Stimulated activated CD8-positive, alpha-beta memory T cell treated with anti-CD3 and anti-CD28 coated beads, Interleukin-2, amount 100 ng/mL, for 48 hours (primary cell): ENCODE data around the gene TMEM59L.
"Not testable (repeated sequence)": the region's sequence is repeated elsewhere in the genome, so short reads cannot be mapped to it uniquely, and the experiment has no call there.

ENCODE experiments used
- DNase-seq, 2 donors: peaks; one replicate each; pipeline ENCODE4 v3.0.0-alpha.2; 2020; ENCODE audit warnings: low read depth in 2 of 2

TMEM59L gene

DNA sequence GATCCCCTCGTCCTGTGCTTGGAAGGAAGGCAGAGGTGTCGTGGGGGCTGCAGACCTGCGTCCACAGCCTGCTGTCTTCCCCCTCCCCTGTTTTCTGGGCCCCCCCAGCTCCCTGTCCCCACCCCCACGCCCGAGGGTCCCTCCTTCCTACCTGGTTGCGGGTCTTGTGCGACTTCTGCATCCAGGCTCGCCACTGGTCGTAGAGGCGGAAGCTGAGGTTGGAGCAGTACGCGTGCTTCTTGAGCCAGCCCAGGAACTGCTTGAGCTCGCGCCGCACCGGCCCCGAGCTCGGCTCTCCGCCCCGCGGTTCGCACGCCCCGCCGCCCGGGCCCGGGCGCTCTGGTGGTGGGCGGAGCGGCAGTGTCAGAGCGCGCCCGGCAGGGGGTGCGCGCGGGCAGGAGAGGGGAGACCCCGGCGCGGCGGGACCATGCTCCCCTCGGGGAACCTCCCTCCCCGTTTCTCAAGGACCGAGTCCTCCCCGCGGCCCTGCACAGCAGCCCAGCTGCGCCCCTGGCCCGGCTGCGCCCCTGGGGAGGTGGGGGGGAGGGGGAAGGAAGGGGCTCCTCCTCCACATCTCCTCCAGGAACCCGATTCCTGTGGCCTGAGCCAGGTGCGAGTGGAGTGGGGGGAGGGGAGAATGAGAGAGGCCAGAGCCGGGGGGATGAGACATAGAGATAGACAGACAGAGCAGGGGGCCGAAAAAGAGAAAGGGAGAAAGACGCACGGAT, 18.4 kb upstream of the TMEM59L start:
- peak; percentile 60 to 66 for DNase-seq

DNA sequence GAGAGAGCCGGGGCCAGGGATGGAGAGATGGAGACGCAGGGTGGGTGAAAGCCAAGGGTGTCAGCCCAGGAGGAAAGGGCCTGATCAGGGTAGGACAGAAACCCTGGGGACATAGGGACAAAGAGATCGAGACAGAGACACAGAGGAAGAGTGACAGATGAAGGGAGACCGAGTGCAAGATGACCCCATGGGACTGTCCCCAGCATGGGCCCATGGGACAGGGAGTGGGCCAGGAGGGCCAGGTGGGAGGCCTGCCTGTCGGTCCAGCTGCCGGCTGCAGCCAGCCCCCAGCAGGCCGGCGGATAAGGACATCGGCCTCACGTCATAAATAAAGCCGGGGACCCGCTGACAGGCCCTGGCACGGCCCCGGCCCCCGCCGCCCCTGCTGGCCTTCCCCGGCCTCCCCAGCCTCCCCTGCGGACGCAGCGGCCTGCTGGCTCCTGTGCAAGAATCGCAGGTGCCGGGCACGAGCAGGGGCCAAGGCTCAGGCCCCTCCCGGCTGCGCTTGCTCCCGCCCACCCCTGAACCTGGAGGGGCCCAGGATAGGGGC, 17.8 kb upstream of the TMEM59L start:
- DNase-seq, result no peak

DNA sequence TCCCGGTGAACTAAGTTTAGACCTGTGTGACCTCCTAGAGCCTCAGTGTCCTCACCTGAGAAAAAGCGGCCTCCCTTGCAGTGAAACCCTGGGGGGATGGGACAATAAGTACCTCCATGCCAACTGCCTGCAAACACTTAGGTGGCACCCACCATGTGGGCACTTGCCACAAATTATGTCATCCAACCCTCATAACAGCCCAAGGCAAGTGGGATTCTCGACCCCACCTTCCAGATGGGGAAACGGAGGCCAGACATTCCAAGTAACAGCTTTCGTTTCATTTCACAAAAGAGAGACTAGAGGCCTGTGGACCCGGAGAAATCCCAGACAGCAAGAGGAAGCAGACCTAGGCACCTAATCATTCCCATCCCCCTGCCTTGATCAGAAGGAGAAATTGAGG, 17.2 kb upstream of the TMEM59L start:
- DNase-seq, result no peak

DNA sequence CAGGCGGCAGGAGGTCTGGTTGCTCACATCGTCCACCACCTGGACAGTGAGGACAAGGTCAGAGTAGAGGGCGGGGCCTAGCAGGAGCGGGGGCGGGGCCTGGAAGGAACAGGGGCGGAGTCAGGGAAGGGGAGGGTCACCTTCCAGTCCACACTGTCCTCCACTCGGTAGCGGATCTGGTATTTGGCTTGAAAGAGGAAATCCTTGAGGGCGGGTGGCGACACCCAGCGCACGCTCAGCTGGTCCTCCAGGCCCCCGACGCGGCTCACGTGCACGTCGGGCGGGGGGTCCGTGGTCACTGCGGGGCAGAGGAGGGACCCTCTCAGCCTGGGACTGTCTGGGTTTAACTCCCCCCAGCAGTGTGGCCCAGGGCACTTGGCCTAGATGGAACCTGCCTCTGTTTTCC, 15.9 kb upstream of the TMEM59L start:
- no peak for DNase-seq

DNA sequence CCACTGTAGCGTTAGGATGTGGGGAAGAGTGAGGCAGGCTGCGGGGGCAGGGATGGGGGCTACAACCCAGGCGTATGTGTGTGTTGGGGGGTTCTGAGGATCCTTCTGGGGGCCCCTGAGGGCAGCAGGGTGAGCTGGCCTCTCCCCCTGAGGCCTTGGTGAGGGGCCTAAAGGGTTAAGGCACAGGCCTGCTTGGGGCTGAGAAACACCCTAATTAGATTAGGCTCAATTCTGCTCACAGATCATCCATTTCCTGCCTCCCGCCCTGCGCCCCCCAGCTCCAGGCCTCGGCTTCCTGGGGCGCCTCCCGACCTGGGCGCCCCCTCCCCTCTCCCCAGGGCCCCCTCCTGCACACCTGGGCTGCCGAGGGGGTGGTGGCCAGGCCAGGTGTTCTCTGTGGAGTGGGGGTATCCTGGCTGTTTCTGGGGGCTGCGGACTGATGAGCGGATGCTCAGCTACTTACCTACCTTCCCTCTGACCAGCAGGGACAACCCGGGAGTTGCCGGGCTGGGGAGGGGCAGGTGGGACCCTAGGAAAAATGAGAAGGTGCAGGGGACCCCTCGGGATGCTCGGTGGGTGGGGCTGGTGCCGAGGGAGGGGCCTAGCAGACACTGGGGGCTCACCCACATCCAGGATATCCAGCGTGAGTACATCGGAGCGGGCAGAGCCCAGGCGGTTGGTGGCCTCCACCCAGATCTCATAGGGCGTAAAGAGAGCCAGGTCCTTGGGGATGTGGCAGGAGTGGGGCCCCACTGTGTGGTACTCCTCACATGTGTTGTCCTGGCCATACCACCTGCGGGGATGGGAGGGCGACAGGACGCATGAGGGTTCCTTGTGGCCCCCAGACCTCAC, 14.6 kb upstream of the TMEM59L start:
- DNase-seq, result no peak

DNA sequence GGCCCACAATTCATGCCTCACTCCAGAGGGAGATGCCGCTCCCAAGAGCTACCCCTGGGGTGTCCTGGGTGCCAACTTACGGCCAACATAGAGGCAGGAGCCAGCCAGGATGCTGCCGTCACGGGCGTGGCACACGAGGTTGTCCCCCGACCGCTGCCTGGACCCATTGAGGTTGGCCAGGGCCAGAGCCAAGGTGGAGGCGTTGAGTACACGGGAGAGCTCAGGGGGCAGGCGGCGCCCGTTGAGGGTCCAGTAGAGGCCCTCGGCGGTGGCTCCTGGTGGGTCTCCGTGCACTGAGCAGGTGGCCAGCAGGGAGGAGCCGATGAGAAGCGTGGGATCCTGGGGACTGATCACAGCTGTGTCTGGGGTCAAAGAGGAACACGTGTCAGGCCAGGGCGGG, 13.2 kb upstream of the TMEM59L start:
- DNase-seq, result no peak

DNA sequence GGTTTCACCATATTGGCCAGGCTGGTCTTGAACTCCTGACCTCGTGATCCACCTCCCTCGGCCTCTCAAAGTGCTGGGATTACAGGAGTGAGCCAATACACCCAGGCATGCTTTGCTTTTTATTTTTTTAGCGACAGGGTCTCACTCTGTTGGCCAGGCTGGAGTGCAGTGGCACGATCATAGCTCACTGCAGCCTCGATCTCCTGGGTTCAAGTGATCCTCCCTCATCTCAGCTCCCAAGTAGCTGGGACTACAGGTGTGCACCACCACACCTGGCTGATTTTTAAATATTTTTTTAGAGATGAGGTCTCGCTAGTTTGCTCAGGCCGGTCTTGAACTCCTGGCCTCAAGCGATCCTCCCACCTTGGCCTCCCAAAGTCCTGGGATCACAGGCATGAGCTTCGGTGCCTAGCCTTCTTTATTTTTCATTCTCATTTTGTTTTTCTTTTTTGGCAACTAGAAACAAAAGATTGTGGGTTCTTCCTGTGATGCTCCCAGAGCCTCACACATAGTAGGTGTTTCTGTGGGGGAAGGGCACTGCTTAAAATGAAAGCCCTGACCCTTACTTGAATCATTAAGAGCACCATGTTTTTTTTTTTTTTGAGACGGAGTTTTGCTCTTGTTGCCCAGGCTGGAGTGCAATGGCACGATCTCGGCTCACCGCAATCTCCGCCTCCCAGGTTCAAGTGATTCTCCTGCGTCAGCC, 11.8 kb upstream of the TMEM59L start:
- not testable (repeated sequence) for DNase-seq

DNA sequence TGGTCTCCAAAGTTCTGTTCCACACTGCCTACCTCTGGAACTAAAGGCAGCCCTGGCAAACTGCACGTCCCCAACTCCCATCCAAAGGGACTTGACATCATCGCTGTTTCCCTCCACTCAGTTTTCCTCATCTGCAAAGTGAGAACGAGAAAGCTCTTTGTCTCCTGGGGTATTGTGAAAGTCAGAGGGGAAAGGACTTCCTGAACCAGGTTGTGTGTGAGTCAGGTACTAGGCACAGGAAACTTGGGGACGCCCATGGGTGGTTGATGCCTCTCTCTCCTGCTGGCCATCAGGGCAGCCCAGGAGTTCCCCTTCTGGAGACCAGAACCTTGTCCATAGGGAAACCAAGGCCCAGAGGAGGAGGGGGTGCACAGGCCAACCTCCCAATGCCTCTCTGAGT, 10.8 kb upstream of the TMEM59L start:
- DNase-seq, result no peak

DNA sequence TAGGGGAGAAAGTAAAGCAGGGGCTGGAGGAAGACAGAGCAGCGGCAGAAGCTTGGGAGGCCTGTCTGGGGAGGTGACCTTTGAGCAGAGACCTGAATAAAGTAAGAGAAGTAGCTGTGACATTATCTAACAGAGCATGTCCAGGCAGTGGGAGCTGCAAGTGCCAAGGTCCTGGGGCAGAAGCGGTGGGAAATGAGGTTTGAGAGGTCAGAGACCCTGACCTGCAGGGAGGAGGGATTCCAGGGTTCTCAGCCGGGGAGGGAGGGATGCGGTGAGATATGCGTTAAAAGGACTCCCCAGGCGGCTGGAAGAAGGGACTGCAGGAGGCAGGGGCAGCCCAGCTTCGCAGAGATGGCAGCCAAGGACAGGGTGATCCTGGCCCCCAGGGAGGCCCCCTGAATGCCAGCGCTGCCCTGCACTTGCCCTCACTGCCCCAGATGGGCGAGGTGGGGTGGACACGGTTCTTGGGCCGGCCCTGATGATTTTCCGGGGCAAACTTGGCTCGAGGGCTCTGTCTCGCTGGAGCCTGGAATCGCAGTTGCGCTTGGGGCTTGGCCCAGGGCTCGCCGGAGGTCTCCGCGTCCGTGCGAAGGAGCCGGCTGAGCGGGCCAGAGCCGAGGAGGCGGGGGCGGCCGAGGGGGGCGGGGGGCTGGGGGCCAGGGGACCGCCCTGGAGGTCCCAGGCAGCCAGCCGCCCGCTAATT, 9.3 kb upstream of the TMEM59L start:
- no peak for DNase-seq

DNA sequence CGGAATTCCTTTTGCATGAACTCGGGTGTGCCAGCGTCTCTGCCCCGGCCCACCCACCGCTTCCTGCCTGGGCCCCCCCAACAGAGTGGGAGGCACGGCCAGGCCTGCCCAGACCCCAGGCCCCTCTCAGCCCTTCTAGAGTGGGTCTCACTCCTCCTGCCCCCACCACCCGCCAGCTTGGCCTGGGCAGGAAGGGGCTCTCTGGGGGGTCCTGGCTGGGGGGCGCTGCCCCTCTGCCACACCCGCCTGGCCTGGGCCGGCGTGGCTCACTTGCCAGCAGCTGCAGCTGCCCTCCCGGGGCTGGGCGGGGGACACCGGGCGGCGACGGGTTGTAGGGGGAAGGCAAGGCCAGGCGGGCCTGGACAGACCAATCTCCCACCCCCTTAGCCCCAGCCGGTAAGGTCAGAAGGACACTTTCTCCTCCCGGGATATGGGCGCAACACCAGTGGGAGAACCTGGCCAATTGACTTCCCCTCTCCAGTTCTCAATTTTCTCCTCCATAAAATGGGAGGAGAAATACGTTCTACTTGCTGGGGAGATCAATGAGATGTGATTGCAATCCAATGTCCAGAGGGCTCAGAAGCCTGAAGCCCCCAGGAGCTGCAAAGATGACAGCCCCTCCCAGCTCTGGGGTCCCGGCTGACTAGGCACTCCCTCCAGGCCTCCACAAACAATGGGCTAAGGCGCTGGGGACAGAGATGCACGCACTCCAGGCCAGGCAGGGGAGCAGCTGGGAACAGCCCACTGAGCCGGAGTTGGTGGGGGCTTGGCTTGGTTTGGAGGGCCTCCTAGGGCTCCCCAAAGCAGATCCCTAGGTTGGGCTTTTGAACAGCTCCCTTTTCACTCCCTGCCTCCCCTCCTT, 8.5 kb upstream of the TMEM59L start:
- no peak for DNase-seq

DNA sequence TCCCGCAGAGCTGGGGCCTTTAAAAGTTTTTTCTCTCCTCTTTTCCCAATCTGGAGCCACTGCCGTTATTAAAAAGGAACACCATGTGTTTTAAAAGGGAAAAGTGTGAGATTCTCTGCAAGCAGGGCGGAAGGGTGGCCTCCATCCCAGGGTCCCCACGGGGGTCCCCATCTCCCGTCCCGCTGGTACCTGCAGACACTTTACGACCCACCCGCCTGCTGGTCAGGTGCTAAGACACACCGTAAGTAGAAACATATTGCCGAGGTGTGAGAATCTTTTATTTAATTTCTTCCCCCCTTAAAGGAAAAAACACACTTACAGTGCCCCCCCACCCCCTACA, 7.9 kb upstream of the TMEM59L start:
- DNase-seq, result no peak

DNA sequence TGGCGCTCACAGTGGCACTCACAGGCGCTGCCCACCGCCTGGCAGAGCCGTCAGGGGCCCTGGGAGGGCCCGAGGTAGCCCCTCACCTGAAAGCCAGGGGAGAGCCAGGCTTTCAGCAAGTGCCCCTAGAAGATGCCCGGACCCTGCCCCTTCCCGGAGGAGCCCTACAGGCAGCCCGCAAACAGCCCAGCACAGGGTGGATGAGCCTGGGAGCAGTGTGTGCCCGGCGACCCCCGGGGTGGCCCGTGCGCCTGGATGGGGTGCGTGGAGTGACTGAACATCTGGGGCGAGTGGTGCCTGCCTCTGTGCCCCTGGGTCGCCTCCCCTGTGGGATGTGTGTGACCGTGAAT, 7.5 kb upstream of the TMEM59L start:
- DNase-seq, result no peak

DNA sequence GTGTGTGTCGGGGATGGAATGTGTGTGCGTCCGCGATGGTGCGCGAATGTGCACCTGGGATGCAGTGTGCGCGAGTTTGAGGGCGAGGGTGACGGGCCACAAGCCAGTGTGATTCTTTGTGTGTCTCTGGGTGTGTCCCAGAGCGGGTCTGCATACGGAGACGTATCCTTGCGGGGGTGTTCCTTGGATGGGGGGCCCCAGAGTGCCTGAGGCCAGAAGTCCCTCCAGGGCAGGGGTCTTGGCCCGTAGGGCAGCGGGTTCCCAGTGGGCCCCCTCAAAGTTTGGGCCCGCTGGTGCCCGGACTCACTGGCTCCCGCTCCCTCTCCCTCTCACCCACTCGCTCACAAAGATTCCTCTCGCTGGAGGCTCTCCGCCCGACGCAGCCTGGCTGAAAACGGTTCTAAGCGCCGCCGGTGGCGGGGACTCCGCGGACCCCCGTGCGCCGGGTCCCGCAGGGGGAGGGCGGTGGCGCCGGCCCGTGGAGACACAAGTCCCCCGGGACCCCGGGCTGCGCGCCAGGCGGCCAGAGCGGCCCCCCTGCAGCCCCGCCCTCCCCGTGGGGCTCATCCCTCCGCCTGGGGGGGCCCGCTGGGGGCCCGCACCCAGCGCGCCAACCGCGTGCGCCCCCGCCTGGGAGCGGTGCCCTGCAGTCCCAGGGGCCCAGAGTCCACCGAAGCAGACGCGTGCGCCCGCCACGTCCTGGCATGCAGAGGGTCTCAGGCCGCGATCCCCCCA, 7.0 kb upstream of the TMEM59L start:
- DNase-seq, result no peak

DNA sequence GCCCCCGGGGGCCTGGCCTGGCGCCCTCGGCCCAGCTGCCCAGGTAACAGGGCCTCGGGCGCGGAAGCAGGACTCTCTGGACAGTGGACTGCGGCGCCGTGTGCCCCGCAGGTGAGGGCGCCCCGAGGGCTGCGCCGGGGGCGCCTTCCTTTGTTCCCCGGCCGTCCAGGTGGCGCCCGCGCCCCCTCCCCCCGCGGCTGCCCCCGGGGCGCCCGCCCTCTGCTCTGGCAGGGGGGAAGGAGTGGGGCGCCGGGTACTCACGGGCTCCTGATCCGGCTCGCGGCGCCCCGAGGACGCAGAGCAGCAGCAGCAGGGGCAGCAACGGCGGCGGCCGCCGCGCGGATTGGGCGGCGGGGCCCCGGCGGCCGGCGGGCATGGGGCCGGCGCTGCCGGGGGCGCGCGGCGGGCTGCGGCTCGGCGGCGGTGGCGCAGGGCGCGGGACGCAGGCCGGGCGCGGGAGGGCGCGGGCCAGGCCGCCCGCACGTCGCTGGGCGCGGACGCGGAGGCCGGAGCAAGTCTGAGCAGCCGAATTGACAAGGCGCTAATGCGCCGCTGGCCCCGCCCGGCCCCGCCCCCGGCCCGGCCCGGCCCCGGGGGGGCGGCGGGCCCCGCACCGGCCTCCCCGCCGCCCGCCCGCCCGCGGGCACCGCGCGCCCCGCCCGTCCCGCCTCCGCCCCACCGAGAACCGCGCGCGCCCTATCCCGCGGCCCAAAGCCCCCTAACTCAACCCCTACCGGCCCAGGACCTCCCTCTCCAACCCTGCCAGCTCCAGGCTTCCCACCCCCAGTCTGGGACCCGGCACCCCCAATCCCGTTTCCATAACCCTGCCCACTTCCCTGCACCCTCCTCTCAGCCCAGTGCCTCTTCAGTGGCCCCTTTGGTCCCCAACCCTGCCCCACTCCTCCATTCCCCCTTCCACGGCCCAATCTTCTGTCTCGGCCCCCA, 6.1 kb upstream of the TMEM59L start, which contains the start of gene CRLF1:
TSS of gene CRLF1 (minus strand) at position 519 of the 945 bp plus-strand sequence. CDS start at position 376, 143 bp downstream.
- no peak for DNase-seq

DNA sequence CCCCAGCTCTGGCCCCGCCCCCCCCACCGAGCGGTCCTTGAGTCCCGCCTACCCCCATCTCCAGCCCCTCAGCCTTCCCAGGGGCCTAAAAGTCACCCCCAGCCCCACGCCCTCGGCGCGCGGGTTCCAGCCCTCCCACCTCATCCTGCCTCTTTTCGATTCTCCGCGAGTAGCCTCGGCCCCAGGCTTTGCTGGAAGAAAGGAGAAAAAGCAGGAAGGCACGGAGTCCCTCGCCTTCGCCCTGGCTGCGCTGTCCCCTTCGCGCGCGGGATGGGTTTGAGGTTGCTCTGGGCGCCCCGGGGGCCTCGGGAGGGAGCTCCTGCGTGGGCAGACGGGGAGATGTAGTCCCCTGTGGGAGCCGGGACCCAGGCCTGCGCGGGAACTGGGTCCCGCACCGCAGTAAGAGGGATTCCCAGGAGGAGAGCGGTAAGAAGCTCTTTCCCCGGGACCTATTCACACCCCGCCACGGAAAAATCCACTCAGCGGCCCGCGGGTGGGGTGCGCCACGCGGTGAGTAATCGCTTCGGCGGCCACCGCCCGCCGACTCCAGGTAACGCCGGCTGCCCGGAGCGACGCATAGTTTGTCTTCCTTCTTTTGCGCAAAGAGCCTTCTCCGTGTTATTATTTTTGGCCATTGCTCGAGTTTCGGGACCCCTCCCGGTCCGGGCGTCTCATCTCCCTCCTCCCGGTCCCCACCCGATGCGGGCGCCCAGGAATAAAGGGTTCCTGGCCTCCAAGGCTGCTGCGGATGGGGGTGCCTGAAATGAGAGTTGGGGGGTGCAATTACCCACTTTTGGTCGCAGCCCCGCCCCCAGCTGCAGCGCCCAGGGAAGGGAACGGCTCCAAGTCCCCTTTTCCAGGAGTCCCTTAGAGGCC, 5.2 kb upstream of the TMEM59L start:
- no peak for DNase-seq

DNA sequence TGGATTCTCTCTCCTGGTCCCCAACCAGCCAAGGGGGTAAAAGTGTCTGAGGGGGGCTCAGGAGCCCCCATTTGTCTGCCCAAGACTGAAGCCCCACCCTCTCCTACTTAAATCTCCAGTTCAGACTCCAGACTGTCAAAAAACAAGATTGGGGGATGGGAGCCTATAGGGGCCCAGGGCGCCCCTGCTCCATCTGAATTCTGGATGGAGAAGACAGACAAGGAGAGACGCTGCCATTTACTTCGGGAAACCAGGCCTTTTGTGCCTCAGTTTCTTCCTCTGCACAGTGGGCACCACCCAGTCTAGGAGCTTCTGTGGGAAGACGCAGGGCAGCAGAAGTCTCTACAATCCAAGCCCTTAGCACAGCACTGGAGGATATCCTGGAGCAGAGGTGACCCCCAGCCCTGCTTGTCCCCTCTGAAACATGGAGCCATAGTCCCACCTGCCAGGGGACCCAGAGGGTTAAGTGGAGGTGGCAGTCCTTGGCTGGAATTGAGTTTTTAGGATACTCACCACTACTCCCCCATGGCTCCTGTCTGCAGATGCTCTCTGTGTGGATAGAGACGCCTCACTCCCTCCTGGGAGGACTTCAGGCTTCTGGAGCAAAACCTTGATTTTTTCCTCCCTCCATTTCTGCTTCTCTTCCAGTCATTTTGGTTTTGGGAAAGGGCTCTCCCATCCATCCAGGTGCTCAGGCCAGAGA, 4.4 kb upstream of the TMEM59L start:
- DNase-seq, result no peak
